Heart left ventricle (tissue), 16 donors: ENCODE results near the gene RNF217. TPM values are rescaled to one million over a fixed set of nuclear protein-coding genes. Genes with fewer than 3 reads are reported as not detected.

Experiments
- ATAC-seq, 4 donors: fragments of 200-7000 bp; cut with Tn5 transposase; one replicate each; pipeline ENCODE4 v1.9.1; 2020 to 2022; ENCODE audit warnings: moderate library complexity in 4 of 4, mild to moderate bottlenecking in 3 of 4, moderate number of reproducible peaks in 1 of 4
- DNase-seq, 5 donors: peaks; one replicate each; pipeline ENCODE4 v3.0.0-alpha.2; 2020
- H3K27ac ChIP-seq, 12 donors: fragments of 200-600 bp; sonication (generic) in 4 of 12; one replicate each; pipeline versions ENCODE4 v1.5.0 to v1.8.0; 2016 to 2022; ENCODE audit warnings: mild to moderate bottlenecking in 2 of 12
- H3K27me3 ChIP-seq, 9 donors: fragments of 200-600 bp; sonication (generic) in 2 of 9; one replicate each; pipeline versions ENCODE4 v1.5.1 to v1.8.0; 2016 to 2022; ENCODE audit warnings: mild to moderate bottlenecking in 3 of 9
- H3K36me3 ChIP-seq, 9 donors: fragments of 200-600 bp; sonication (generic) in 2 of 9; one replicate each; pipeline versions ENCODE4 v1.5.0 to v1.8.0; 2018 to 2022; ENCODE audit warnings: mild to moderate bottlenecking in 2 of 9
- H3K4me1 ChIP-seq, 12 donors: fragments of 200-600 bp; sonication (generic) in 4 of 12; one replicate each; pipeline versions ENCODE4 v1.5.0 to v1.8.0; 2016 to 2022; ENCODE audit warnings: mild to moderate bottlenecking in 3 of 12
- H3K4me3 ChIP-seq, 12 donors: fragments of 200-600 bp; sonication (generic) in 4 of 12; one replicate each; pipeline versions ENCODE4 v1.5.0 to v1.8.0; 2017 to 2022; ENCODE audit warnings: mild to moderate bottlenecking in 9 of 12, moderate library complexity in 4 of 12
- H3K9me3 ChIP-seq, 12 donors: fragments of 200-600 bp; sonication (generic) in 4 of 12; one replicate each; pipeline versions ENCODE4 v1.5.0 to v1.8.0; 2016 to 2022; ENCODE audit warnings: mild to moderate bottlenecking in 1 of 12
- CTCF ChIP-seq, 12 donors: fragments of 200-600 bp; sonication (generic) in 4 of 12; IDR thresholded peaks; one replicate each; pipeline versions ENCODE4 v1.5.0 to v1.8.0; 2018 to 2022; ENCODE audit warnings: antibody characterized with exemption in 12 of 12, mild to moderate bottlenecking in 5 of 12
- POLR2A ChIP-seq, 2 donors: fragments of 450-650 bp; IDR thresholded peaks; one replicate each; pipeline ENCODE4 v1.6.1; 2017; ENCODE audit warnings: antibody characterized with exemption in 2 of 2, mild to moderate bottlenecking in 2 of 2, moderate library complexity in 2 of 2
- WGBS, 4 donors: extraction: QIAGEN DNeasy Blood & Tissue Kit in 2 of 4; methylation state at CpG; one replicate each; pipeline versions ENCODE4 v1.1.5 to v1.1.7; 2013 to 2018; 5-methylcytosine and 5-hydroxymethylcytosine counted together
- intact Hi-C, 10 donors: fragments of 100-400 bp; cut with DNase I; formaldehyde crosslinking; loops; one replicate each; pipeline versions ENCODE4 v1.11.1 to v1.14.2; 2022
- polyA plus RNA-seq, 2 donors: library from polyadenylated mRNA; stranded (reverse); fragments of 200-250 nt; gene quantifications; one replicate each; pipeline ENCODE4 v1.2.3, GENCODE V29; 2013
- total RNA-seq, 9 donors: library from RNA; depleted of rRNA in 2 of 9; stranded (reverse); fragments of >200 nt in 2 of 9; fragmentation: NEBNext Ultra II Directional in 3 of 9; extraction: Animal tissue kit (Norgen Biotek cat#: 25700) in 3 of 9; gene quantifications; one replicate each; pipeline versions ENCODE4 v1.1.0 to v1.2.4, GENCODE V29; 2016 to 2023
- donor health status: ischemic (EF 13 %, LVEDD 7.1; RV severe dilation, severe dysfunction).
- donor health status: healthy with polysubstance abuse.
- donor health status: DM: no; HTN: yes; CAD: no.
- donor health status: DM: no; HTN: no; CAD: no.
- donor health status: ischemic (EF 25% LVEDD 6.9; RV normal size, moderate dysfunction).
- donor health status: ischemic (EF 25% LVEDD 5.7; RV mildly dilated, moderate dysfunction).
- donor health status: healthy.
- donor health status: DM: yes; HTN: yes; CAD: no.
- donor health status: ischemic (EF 35%, LVEDD 5.7; RV mildly dilated, moderate dysfunction).
- donor health status: nonischemic (EF 11% LVEDD 7.7; RV severe dilation, severe dysfunction).
- donor health status: DM: yes; HTN: yes; CAD: no.
- donor health status: PGD.
- donor health status: ischemic (EF 29% LVEDD 5.4; RV normal size, mild dysfunction).
- donor health status: nonischemic (EF 23%, LVEDD 6.1; RV moderate dilation, normal function).

Gene RNF217
- total and polyA plus RNA-seq, 11 donors: 2.2 to 21.6 (median 13.9) TPM

GRCh38 chr6:124958149-124958548 lies 4.1 kb upstream of the RNF217 start:
- H3K4me1 ChIP-seq: peaks cover 0 to 19% (median 9%) of the 10 kb centered on the region in 12 donors
- H3K27me3 ChIP-seq: no peaks in the 10 kb centered on the region
- DNase-seq: no peak
- ATAC-seq: no peak
- H3K4me3 ChIP-seq: no peak overlapping the region
- no peaks in the 10 kb centered on the region for H3K9me3 ChIP-seq
- intact Hi-C loops: no loop called here
- no peaks in the 10 kb centered on the region for H3K36me3 ChIP-seq
- no peak overlapping the region for H3K27ac ChIP-seq
- TF ChIP-seq CTCF (IDR thresholded peaks at IDR 0.05) (no peak), POLR2A (IDR thresholded peaks at IDR 0.05) (no peak)

GRCh38 chr6:124958759-124959354 lies 3.4 kb upstream of the RNF217 start:
- H3K27me3 ChIP-seq: no peaks in the 10 kb centered on the region
- TF ChIP-seq CTCF (IDR thresholded peaks at IDR 0.05) (no peak), POLR2A (IDR thresholded peaks at IDR 0.05) (no peak)
- DNase-seq (no peak), ATAC-seq (no peak)
- H3K4me3 ChIP-seq: no peak overlapping the region
- H3K4me1 ChIP-seq: peaks cover 0 to 25% (median 9%) of the 10 kb centered on the region in 12 donors
- WGBS, 4 donors: 89 to 97% (median 93%) methylated on average over 1 of the region's 1 CpG
- peak overlapping the region in 1 of 12 donors; percentile 4 for H3K27ac ChIP-seq
- no peaks in the 10 kb centered on the region for H3K9me3 ChIP-seq
- intact Hi-C loops: no loop called here
- no peaks in the 10 kb centered on the region for H3K36me3 ChIP-seq

GRCh38 chr6:124960757-124961463 lies 1.3 kb upstream of the RNF217 start:
- WGBS, 4 donors: 64 to 74% (median 70%) methylated on average over 4 of the region's 4 CpGs
- Histone ChIP-seq H3K4me1 (peaks cover 0 to 33% (median 15%) of the 10 kb centered on the region in 12 donors), H3K4me3 (peak overlapping the region in 11 of 12 donors; percentile 67 to 95 (median 85)), H3K27ac (peak overlapping the region; percentile 84 to 96 (median 89)), H3K27me3 (no peaks in the 10 kb centered on the region), H3K36me3 (no peaks in the 10 kb centered on the region), H3K9me3 (no peaks in the 10 kb centered on the region)
- ATAC-seq (no peak), DNase-seq (no peak)
- intact Hi-C loops: loop anchor here (5.0 to 10.0 kb wide), 9 partner anchors 41 to 344 kb away; partner anchors contain the start of gene HDDC2 (in 1 of the 10)
- TF ChIP-seq POLR2A (IDR thresholded peaks at IDR 0.05): no peak
- no peak for TF ChIP-seq CTCF (IDR thresholded peaks at IDR 0.05)

- Histone ChIP-seq H3K27me3 (no peaks in the 10 kb centered on the region), H3K4me3 (peak overlapping the region; percentile 67 to 95 (median 85)), H3K27ac (peak overlapping the region; percentile 84 to 96 (median 89)), H3K9me3 (no peaks in the 10 kb centered on the region), H3K4me1 (peaks cover 0 to 34% (median 17%) of the 10 kb centered on the region in 12 donors), H3K36me3 (no peaks in the 10 kb centered on the region)
- WGBS, 4 donors: 8 to 16% (median 12%) methylated on average over 6 of the region's 6 CpGs
- DNase-seq (no peak), ATAC-seq (no peak)
- intact Hi-C loops: loop anchor here (5.0 to 10.0 kb wide), 9 partner anchors 41 to 343 kb away; partner anchors contain the start of gene HDDC2 (in 1 of the 10)
- no peak for TF ChIP-seq POLR2A (IDR thresholded peaks at IDR 0.05)
- no peak for TF ChIP-seq CTCF (IDR thresholded peaks at IDR 0.05)
Measured at GRCh38 chr6:124961464-124961776, 817 bp upstream of the RNF217 start.
